Stimulated activated CD8-positive, alpha-beta memory T cell treated with anti-CD3 and anti-CD28 coated beads, Interleukin-4, amount 100 ng/mL, for 48 hours (primary cell): ENCODE measurements around the gene KCNJ15.

ENCODE experiments used
- DNase-seq: peaks from one replicate; pipeline ENCODE4 v3.0.0-alpha.2; 2020

Gene KCNJ15

DNA sequence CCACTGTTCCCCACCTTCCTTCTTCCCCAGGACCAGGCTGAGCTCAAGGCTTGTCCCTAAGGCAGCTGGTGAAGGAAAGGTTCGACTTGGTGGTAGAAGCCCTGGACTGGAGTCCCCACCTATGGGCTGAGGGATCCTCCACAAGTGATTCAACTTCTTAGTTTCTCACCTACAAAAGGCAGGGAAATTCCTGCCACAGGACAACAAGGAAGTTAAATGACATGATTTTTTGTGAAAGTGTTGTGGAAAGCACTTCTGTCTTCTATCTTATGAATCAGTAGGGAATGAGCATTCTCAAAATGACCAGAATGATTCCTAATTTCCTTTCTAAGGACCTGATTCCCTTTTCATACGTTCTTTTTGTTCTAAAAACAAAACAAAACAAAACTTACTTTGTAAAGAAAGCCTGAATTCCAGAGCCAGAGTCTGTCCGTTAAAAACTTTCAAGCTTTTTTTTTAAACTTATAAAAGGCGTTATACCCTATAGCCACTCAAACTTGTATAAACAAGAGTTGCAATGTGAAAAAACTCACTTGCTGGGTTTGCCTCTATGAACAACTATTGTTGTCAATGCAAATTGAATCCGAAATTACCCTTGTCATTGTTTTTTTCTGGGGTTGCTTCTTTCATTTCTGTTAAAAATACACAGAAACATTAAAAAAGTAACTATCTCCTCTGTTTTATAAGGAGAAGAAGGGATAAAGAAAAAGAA is 12.2 kb downstream of the KCNJ15 start:
- no peak for DNase-seq

DNA sequence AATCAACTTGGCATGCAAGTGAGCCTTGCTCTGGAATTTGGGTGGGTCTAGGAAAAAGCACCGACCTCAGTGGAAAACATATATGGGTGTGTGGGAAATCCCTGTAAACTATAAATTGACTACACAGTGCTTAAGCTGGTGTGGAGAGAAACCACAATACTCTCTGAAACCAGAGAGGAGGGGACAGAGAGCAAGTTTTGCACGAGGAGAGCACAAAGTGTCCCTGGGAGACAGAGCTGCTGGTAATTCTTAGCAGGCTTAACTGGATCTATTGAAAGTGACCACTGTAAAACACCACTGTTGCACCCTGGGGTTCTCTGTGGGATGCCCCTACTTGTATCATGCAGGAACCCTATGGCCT is 12.8 kb downstream of the KCNJ15 start:
- no peak for DNase-seq

DNA sequence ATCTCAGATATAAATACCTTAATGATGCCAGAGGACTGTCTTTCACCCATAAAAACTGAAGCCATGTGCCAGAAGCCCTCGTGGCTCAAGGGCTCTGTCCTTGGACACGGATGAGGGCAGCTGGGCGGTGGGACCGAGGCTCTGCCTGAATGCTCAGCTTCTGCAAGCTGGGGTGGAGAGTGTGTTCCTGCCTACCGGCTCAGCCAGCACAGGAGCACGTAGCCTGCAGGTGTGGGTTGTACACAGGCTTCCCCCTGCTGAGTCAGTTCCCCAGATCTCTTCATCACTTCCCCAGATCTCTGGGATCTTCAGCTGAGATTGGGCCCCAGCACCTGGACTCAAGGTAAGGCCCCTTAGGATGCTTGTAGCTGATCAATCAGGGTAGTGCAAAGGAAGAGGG is 15.4 kb downstream of the KCNJ15 start:
- no peak for DNase-seq

DNA sequence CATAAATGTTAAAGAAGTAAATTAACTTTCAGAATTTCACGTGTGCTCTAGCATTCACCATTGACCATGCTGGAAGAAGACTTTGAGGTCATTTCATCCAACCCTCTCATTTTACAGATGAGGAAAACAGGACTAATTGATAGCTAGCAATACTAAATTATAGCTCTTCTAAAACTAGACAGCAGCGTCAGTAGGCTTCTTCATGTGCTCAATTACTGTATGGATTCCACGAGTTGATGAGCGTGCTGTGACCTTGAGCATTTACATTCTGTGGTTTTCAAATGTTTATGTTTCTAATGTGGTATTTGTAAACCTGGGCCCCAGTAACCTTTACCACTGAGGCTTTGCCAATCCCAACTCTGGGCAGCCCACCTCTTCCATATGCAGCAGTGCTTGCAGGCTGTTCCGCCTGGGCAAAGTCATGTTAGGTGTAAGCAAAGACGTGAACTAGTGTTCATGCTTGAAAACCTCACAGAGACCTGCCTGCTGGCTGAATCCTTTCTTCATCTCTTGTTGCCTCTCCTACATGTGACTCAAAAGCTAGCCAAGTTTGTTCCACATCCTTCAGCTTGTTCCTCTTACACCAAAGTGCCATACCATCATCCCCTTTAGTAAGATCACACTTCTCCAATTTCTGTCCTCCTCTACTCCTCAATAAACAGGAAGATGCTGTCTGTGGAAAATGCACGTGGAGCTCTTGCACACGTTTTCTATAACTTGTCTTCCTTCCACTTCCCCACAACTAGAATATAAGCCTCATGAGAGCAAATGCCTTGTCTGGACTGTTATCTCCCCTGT is 17.2 kb downstream of the KCNJ15 start:
- DNase-seq: no peak

DNA sequence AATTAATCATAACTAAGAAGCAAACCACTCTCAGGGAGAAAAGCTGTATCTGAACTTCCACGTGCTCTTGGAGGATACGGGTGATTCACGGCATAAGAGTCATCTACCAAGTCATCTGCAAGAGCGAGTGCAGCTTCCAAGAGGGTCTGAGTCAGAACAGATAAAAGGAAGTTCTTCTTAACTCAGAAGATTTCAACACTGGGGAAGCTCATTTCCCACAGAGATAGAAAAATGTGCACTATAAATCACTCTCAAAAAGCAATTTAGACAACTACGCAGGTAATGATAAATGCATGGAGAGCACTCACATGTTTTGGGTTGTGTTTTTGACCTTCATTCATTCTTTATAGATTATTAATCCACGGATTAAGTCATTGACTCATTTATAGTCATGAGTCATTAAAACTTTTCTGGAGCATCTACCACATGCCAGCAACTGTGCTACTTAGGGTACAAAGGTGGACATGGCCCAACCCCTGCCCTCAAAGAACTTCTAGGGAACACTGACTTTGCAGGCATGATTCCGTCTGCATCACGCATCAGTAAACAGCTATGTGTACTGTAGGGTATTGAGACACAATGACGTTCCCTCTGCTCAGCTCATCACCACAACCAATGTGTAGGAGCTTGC is 20.8 kb downstream of the KCNJ15 start:
- no peak for DNase-seq

DNA sequence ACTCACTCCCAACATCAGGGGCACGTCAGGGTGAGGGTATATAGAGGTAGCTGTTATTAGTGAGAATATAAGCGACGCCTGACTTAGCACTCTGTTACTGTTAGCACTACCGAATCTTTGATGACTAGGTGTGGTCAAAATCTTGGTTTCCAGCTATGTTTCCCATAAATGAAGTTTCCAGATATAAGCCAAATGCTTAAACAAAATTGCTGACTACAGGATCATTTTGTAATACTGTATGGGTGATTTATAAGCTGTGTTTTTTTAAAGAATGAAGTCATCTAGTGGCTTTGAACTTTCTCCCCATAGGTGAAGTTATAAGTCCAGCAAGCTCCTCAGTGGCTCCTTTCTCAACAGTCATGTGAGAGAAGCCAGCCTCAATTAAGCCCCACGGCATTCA is 23.7 kb downstream of the KCNJ15 start:
- DNase-seq: no peak

DNA sequence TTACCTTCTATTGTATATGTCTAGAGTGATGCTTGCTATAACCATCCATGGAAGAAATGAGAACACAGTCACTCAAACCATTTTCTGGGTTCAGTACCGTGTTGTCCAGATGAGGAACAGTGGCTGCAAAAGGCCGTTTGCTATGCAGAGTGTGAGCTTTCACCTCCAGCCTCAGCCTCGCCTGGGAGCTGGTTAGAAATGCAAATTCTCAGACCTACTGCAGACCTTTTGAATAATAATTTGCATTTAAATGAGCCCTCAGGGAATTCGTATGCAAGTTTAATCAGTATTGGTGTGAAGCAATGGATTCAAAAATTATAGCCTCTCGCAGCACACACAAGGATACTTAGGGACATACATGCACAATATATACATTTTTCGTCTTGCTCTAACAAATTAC is 24.1 kb downstream of the KCNJ15 start:
- DNase-seq: no peak

DNA sequence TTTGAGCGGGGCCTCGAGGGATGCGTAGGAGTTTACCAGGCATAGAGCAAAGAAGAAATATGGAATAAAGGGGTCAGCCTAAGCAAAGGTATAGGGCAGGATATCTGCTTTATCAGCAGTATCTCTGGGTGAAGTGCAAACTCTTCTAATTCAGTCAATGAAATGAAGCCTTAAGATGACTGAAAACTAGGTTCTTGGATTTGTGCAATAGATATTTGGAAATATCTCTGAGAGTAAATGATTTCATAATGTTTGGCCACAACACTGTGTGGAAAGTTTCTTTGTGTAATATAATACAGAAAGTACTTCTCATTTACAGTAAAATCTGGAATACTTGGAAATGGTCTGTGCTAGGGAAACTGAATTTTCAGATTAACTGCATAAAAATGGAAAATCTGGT is 26.1 kb downstream of the KCNJ15 start:
- no peak for DNase-seq

DNA sequence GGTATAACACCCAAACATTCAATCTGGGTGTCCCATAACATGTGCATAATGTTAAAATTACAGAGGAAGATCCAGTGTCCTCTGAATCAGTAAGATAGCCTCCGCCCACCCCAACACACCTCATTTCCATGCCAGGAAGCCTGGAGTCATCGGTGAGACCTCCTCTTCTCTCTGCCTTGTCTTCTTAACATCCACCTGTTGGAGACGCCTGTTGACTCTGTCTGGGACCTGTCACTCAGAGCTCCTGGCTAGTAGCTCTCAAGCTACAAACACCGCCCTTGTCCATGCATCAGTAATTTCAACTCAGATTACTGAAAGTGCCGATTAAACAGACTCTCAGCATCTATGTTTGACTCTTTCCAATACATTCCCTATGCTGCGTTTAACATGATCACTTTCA is 27.4 kb downstream of the KCNJ15 start:
- no peak for DNase-seq

DNA sequence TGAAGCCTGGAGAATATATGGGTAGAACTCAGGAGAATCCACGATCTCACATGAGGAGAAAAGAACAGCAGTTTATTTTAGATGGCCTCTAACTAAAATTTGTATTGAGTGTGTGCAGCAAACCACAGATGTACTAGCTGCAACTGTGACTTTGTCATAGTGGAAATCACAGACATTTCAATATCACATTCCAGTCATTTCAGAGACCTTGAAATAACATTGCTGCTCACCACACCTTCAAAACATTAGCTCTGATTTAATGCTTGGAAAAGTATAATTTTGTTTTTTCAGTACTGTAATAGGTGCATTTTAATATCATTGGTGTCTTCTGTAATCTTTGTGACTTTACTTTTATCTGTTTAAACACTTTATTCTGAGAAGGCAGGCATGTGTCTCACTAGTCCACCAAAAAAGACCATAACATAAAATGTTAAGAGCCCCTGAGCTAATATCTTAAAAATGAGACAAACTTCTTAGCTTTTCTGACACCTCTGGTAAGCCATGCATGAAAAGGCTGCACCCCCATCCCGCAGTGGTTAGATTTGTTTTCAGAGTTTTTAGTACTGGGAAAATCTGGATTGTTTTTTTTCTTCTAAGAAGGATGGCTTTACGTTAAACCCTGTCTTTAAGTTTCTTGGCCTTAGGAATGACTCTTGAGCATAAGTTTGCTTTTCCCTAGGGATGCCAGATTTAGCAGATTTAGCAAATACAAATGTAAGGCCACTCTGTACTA is 30.1 kb downstream of the KCNJ15 start:
- no peak for DNase-seq

DNA sequence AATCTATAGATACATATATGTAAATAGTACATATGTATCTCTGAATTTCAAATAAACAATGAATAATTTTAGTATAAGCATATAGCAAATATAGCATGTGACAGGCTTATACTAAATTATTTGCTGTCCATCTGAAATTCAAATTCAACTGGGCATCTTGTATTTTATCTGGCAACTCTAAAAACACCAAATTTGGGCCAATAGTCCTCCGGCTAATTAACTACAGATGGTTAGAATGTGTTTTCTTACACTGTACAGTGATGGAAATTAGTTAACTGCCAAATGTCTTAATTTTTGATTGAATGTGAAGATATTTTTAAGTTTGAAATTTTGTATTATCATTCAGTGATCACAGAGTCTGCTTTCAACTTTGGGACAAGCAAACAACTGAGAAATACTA is 30.7 kb downstream of the KCNJ15 start:
- DNase-seq: no peak

DNA sequence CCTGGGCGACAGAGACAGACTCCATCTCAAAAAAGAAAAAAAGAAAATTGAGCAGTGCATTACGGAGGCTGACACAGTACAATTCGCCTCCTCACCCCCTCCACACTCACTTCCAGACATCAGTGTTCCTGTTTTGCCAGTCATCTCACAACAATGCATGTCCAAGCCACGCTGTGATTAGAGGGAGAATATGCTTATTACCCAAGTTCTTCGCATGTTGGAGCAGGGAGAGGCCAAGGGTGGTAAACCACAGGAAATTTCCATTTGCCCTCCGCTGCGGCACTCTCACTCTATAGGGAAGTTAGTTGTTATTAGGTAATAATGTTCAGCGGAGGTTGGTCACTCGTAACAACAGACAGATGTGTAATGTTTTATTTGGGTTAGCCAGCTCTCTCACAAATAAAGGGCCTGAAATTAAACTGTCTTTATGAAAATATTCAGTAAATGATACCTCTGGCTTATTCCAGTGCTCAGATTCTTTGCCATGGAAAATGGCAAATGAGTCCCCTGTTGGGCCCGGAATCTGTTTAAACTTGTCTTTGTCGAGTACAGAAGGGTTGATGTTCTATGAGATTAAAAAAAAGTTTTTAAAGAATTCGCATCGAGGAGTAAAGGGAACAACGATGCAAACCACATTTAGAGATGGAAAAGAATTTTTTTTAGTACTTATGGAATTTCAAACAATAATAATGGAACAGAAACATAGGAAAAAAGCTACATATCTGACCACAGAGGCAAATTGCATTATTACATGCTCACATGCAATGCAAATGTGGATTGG is 33.1 kb downstream of the KCNJ15 start:
- DNase-seq: no peak

DNA sequence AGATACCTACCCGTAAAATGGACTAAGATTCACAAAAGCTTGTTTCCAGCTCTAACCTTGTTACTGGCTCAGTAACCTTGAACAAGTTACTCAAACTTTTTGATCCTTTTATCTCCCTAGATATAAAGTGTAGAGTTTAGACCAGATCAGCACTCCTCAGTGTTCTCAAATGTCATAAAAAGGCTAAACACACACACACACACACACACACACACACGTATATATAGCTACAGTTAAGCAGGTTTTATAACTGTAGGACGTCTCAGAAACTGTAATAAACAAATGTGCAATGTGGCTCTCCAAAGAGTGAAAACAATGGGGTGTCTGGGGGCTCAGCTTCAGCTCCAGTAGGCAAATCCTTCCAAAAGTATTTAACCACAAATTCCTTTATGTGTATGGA is 34.0 kb downstream of the KCNJ15 start:
- no peak for DNase-seq

DNA sequence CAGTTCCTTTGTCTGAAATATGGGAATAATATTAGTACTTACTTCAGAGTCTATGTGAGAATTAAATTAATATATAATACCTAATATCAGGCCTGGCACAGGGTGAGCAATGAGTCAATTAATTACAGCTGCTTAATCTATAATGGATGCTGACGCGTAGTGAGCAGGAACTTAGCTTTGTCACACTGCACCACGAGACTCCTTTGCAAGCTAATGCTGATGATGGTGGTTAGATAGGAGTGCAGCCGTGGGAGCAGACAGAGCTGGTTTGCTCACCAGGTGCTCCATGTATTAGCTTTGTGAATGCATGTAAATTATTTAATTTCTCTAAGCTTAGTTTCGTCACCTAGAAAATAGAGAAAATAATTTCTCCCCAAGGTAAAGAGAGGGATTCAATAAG is 35.1 kb downstream of the KCNJ15 start:
- no peak for DNase-seq

DNA sequence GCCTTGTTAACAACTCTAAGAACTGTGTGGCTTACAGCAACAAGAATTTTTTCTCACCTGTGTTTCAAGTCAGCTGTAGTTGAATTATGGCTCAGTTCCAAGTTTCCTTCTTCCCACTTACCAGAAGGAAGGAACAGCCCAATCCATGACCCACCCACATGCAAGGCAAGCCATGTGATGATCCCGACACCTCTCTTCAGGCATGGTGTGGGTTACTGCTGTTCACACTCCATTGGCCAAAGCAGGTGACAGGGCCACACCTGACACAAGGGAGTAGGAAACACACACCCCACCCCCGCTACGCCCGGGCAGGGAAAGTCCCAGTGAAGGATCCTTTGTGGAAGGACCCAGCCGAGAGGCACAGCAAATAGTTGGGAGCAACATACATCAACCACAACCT is 36.3 kb downstream of the KCNJ15 start:
- no peak for DNase-seq

DNA sequence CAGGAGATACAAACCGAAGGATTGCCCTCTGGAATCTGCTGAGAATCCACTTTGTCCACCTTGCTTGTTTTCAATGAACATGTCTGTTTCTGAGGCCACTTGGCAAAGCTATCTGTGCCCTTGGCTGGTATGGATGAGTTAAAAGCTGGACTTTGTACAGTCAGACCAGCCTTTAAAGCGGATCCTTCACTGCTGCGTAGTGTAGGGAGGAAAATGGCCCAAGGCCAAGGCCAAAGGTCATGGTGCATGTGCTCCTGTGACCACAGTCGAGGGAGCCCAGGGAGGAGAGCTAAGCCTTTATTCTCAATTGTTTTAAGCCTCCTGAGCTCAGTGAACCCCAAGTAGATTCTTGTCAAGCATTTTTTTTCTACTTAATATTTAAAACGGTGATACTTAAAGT is 37.0 kb downstream of the KCNJ15 start:
- DNase-seq: no peak

DNA sequence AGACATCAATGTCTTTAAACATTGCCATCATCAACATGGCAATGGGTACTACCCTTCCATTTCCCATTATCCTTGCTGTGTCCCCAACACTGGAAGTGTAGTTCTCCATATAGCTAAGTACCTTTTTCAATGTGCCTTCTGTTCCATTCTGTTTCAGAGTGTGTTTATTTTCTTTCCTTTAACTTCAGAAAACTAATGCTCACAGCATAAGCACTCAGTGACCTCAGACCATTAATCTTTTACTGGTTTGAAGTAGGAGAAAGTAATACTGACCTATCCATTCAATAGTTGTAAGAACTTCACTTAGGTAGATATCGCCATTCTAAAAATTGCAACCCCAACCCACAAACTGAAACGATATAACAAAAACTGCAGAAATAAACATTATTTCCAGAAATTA is 37.8 kb downstream of the KCNJ15 start:
- DNase-seq: no peak

DNA sequence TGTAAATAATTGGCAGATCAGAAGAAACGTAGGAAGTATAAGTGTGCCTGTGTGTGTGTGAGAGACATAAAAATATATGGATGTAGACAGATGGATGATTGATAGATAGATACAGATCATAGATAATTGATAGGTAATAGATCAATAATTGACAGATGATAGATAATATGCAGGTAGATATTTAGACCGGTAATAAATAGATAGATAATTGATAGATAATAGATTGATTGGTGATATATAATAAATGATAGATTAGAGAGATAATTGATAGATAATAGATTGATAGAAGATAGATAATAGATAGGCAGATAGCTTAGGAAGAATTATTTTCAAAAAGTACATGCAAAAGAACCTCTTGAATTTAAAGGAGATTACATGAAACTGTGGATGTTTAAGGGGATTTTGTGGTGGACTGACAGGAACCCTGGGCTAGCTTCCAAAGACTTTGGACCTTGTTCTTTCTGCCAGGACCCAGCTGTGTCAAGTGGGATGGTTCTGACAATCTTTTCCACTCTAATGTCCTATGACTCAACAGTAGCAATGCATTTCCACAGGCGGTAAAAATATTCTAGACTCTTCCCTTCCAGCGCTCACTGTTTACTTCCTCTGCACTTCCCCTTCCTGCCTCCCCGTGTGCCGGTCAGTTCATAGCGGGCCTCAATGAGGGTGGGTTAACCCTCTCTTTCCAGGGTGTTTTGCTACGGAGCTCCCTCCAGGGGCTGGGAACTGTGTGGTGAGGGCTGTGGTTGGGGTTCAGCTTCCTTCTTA is 39.4 kb downstream of the KCNJ15 start:
- no peak for DNase-seq

DNA sequence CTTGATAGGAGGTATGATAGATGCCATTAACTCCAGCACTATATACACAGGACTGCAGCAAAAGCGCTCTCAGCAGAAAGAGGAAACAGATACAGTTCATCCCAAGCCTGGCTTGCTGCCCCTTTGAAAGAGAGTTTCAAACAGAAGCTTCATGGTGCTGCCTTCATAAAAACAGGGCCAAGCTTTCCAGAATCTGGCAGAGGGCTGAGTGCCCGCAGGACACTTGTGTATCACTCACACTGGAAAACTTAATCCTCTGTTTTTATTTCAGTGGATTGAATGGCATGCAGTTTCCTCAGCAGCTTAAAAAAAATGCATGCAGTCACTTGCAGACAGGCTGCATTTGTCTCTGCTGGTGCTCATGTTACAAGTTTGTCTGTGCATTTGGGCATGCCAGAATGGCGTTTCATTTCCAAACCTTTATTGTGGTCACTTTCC is 40.4 kb downstream of the KCNJ15 start:
- DNase-seq: no peak

DNA sequence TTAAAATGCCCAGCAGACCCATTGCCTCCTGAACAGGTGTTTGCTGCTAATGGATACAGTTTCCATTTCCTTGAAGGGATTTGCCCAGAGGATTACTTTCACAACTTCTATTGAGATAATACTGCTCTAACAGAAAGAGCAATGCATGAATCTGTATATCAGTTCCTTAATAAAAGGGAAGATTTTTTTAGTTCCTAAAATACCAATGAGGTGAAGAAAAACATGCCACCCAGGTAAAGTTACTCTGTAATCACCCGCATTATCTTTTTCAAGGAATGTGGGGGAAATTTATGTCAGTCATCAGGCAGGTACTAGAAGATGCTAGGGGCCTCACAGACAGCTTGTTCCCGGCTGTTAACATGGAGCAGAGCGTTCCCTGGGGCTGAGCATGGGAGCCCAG is 41.1 kb downstream of the KCNJ15 start:
- DNase-seq: no peak

DNA sequence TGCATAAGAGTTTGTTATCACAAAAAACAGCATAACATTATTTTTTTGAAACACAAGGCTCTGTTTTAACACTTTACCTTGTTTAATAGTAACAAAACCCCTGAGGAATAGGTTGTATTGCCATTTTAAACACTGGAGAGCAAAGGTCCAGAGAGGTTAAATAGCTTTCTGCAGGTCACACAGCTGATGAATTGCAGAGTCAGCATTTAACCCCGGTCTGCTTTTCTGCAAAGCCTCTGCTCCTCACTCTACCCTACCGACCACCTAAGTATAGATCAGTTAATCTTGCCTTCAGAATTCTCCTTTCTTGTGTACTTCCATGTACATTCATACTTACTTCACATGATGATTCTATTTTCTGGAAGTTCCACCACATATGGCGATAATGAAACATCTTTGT is 42.0 kb downstream of the KCNJ15 start:
- no peak for DNase-seq

DNA sequence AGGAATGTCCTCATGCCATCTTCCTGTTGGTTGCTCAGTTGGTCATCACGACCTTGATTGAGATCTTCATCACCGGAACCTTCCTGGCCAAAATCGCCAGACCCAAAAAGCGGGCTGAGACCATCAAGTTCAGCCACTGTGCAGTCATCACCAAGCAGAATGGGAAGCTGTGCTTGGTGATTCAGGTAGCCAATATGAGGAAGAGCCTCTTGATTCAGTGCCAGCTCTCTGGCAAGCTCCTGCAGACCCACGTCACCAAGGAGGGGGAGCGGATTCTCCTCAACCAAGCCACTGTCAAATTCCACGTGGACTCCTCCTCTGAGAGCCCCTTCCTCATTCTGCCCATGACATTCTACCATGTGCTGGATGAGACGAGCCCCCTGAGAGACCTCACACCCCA is 42.9 kb downstream of the KCNJ15 start:
- no peak for DNase-seq
